Endothelial cell of umbilical vein (primary cell): ENCODE measurements around the gene CSTF3.

Experiments used
- POLR2AphosphoS5 ChIP-seq: IDR thresholded peaks from 2 replicates; pipeline ENCODE4 v1.6.1; 2012; ENCODE audit warnings: low read depth, mild to moderate bottlenecking, control low read depth, low read length, moderate library complexity; ENCODE audit not compliant: insufficient read depth
- TF ChIP-seq, protein P1 (sequence below), 2 donors: IDR thresholded peaks; 1 replicate in 1 of 2; 2 replicates in 1 of 2; pipeline ENCODE4 v1.5.1; 2011; ENCODE audit warnings: low read length in 2 of 2, mild to moderate bottlenecking in 2 of 2, moderate library complexity in 2 of 2, control low read depth in 1 of 2, inconsistent platforms in 1 of 2, low read depth in 1 of 2; ENCODE audit not compliant: insufficient read depth in 1 of 2; ENCODE audit errors: extremely low read depth in 1 of 2

DNA sequence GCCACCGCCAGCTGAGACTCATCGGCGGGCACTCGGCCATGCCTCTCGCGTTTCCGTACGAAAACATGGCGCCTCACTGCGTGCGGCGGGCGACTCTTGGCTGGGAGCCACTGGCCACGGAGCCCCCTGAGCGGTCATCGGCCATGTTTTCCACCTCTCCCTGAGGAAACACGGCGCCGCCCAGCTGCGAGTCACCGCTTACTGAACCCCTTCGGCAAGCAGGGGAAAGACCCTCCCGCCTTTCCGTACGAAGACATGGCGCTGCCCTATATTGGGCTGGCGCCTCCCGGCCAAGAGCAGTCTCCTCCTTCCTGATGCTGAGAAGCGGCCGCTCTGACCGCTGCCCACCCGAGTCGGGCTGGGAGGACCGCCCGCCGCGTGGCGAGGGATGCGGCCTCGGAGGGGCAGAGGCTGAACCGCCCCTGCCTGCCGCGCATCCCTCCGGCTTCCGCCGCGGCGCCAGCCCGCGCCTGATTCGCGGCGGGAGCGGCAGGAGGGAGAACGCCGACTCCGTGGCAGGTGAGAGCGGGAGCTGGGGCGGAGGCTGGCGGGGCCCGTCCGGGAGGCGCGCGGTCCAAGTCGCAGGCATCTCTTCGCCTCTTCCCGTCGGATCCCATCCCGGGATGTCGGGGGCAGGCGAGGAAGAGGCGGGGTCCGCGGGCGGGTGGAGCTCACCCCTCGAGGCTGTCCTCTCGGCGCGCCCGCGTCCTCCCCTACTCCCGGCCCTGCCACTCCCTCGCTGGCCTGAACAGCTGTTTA is 121.8 kb downstream of the CSTF3 start, which contains the start of gene TCP11L1:
- TF ChIP-seq, protein P1, sequence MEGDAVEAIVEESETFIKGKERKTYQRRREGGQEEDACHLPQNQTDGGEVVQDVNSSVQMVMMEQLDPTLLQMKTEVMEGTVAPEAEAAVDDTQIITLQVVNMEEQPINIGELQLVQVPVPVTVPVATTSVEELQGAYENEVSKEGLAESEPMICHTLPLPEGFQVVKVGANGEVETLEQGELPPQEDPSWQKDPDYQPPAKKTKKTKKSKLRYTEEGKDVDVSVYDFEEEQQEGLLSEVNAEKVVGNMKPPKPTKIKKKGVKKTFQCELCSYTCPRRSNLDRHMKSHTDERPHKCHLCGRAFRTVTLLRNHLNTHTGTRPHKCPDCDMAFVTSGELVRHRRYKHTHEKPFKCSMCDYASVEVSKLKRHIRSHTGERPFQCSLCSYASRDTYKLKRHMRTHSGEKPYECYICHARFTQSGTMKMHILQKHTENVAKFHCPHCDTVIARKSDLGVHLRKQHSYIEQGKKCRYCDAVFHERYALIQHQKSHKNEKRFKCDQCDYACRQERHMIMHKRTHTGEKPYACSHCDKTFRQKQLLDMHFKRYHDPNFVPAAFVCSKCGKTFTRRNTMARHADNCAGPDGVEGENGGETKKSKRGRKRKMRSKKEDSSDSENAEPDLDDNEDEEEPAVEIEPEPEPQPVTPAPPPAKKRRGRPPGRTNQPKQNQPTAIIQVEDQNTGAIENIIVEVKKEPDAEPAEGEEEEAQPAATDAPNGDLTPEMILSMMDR (IDR thresholded peaks at IDR 0.05; ENCODE audit: extremely low read depth in 1 of 2, insufficient read depth in 1 of 2, low read depth in 1 of 2, low read length in 2 of 2), result no peak
- peak; percentile 78 for TF ChIP-seq POLR2AphosphoS5
